H1 (cell line): ENCODE data around the gene ZC3H7B. TPM values are rescaled to one million over a fixed set of nuclear protein-coding genes. Genes with fewer than 3 reads are reported as not detected.

Experiments
- ATF2 ChIP-seq: IDR thresholded peaks from 2 replicates; pipeline ENCODE4 v1.6.1; 2012; ENCODE audit warnings: low read length, inconsistent platforms
- CBX5 ChIP-seq: fragments of 300-800, 300-1000 bp; sonication (generic); IDR thresholded peaks from 2 replicates; pipeline ENCODE4 v1.7.1; 2016; ENCODE audit warnings: antibody characterized with exemption, low read length, low read depth
- CHD2 ChIP-seq: IDR thresholded peaks from 2 replicates; pipeline ENCODE4 v1.6.1; 2012; ENCODE audit warnings: low read length, improper control_type of control experiment
- EP300 ChIP-seq, 2 experiments: IDR thresholded peaks; 1 replicate in 1 of 2; 2 replicates in 1 of 2; pipeline ENCODE4 v1.6.1; 2011 to 2012; ENCODE audit warnings: low read depth in 2 of 2, low read length in 2 of 2, mild to moderate bottlenecking in 2 of 2, borderline replicate concordance in 1 of 2, inconsistent platforms in 1 of 2, moderate library complexity in 1 of 2
- polyA plus RNA-seq, 7 experiments: library from polyadenylated mRNA; depleted of rRNA in 3 of 7; stranded (reverse) in 5 of 7; unstranded in 2 of 7; fragments of >200 nt in 5 of 7; fragments of 200-250 nt in 2 of 7; gene quantifications; 1 replicate in 5 of 7; 2 replicates in 1 of 7; 4 replicates in 1 of 7; pipeline versions ENCODE4 v1.2.1 to v1.2.3, GENCODE V29; 2011 to 2013; ENCODE audit warnings: missing spikeins in 2 of 7, mixed read lengths in 2 of 7
- total RNA-seq: library from RNA; stranded (reverse); fragmentation: NEBNext Ultra II Directional; extraction: Animal tissue kit (Norgen Biotek cat#: 25700); gene quantifications from 2 replicates; pipeline ENCODE4 v1.2.1, GENCODE V29; 2021

ZC3H7B gene
- total and polyA plus RNA-seq, 2 of the 8 experiments (the other 6 are each of a cell fraction or from before 2014, with no cell fraction given) = 35.5 to 78.6 TPM

DNA sequence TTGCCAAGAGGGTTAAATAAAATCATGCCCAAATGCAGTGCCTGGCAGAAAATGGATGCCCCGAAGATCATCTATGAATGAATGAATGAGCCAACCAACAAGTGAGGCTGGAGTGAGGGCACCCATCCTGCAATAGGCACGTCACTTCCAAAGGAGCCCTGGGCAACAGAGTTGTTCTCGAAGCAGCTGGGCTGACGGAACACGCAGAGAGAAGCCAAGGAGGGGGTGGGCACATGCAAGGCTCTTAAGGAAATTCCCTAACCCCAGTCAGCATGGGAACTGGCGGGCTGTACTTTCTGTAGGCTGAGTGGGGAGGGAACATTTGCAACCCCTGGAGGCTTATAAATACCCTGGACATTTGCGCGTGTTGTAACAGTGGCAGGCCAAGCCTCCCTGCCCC, 49.0 kb upstream of the ZC3H7B start (continued):
- TF ChIP-seq EP300 (IDR thresholded peaks at IDR 0.05; ENCODE audit: borderline replicate concordance in 1 of 2, low read depth in 2 of 2, low read length in 2 of 2) (no peak), CHD2 (no peak), CBX5 (no peak), ATF2 (no peak)
